ENCODE data around the gene TRHDE.

DNA sequence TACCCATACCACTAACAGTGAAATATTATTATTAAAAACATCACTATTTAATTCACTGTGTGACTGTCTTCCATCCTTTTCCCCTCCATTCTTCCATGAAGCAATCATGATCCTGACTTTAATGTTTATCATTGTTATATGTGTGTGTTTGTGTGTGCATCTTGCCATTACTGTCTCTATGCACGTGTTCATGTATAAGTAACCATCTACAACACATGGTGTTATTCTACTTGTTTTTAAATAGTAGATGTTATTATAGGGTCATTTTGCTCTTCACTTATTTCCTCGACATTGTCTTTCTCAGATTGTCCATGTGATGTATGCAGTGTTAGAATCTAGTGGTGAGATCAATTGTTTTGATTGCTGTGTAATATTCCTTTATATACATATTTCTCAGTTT, 195.8 kb downstream of the TRHDE start:
- TF ChIP-seq YY1 (IDR thresholded peaks at IDR 0.05; ENCODE audit: insufficient read depth, insufficient read length), result no peak
- no peak for TF ChIP-seq SUZ12 (IDR thresholded peaks at IDR 0.05; ENCODE audit: extremely low read depth, insufficient read depth, insufficient read length)
- no peak for TF ChIP-seq ZNF274 (IDR thresholded peaks at IDR 0.05; ENCODE audit: low read depth, low read length)
